Activated T-cell treated with anti-CD3 and anti-CD28 coated beads for 4 hours (primary cell): ENCODE data around the gene HSD11B1.

ENCODE experiments used
- DNase-seq: peaks from one replicate; pipeline ENCODE4 v3.0.0-alpha.2; 2020

Gene HSD11B1

DNA sequence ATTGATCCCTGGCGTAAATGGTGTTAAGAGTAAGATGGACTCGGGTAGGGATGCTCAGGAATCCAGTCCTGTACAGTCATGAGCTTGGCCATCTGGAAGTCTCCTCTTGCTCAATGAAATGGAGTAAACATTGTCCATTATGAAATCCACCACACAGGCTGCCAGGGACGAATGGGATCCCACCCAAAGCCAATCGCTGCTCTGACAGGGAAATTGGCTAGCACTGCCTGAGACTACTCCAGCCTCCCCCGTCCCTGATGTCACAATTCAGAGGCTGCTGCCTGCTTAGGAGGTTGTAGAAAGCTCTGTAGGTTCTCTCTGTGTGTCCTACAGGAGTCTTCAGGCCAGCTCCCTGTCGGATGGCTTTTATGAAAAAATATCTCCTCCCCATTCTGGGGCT is at the start of gene HSD11B1:
Gene HSD11B1 (plus strand): TSS at position 263 of the 400 bp plus-strand sequence. CDS start 97 bp downstream, at position 360.
- no peak for DNase-seq

DNA sequence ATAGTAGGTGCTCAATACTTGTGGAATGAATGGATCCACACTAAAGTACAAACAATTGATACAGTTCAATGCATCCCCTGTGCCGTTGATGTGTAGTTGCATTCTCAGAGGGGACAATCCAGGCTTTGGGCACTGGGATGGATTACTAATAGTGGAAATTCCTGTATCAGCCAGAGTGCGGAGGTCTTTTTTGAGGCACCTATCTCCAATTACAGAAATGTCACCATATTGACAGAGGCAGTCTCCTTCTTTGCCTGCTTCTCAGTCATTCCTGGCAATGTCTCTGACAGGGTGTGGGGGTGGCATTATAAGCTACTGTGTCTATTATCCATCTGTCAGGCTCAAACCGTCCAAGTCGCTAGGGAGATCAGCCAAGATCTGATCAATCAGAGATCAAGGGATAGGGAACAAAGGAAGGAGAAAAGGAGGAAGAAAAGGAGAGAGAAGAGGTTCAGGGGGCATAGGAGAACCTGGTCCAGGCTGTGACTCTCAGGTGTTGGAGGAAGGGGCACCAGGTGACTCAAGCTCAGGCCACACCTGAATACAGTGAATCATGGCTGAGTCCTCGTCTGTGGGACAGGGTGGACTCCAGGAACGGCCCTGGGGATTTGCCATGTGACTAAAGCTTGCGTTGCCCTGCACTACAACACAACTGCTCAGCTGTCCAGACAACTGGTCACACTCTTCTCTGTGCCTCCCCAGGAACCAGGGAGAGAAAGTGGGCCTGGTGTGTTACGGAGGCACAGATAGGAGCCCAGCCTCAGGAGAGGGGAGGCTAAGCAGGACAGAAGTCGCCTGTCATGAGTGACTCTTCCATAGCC is 49.0 kb upstream of the HSD11B1 start:
- no peak for DNase-seq

DNA sequence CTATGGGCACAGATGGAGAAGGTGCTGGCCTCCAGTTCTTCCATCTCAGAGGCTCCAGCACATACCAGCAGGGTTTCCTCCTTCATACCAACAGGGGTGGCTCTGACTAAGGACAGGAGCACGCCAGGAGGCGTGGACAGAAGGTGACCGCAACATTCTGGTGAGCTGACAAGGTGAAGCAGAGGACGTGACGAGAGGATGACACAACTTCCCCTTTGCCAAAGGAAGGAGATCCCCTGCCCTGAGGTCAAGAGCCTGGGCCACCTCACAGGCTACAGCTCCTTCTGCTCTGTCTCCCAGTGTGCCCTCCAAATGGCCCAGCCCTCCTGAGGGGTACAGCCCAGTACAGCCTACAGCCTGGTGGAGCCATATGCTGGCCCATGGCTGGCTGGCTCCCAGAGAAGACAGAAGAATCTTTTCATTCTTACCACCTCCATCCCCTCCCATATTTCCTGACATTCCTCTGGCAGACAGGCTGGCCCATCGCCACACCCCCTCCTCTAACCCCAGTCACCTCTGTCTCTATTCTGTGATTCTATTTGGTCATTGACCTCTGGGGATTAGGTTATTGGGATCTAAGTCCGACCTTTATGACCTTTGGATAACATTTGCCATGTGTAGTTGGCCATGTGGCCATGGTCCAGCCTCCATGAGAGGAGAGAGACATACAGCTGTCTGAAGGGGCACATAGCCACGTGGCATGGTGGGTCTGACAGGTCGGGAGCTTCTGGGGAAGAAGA is 47.3 kb upstream of the HSD11B1 start:
- DNase-seq: no peak

DNA sequence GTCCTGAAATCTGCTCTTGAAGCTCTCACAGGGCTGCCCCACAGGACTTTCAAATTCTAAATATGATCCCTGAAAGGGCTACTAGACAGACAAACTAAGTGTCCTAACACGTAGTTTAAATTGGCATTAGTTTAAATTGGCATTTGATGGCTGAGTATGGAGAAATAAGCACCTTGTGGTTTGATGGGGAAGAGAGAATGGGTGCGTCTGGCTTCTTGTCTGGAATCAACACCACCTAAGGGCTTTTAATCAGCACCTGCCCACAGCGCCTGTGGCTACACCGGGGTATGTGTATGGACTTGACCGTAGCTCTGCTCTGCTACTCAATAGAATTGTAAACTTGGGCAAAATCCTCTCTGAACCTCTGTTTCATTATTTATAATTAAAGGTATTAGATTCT is 46.7 kb upstream of the HSD11B1 start:
- no peak for DNase-seq

DNA sequence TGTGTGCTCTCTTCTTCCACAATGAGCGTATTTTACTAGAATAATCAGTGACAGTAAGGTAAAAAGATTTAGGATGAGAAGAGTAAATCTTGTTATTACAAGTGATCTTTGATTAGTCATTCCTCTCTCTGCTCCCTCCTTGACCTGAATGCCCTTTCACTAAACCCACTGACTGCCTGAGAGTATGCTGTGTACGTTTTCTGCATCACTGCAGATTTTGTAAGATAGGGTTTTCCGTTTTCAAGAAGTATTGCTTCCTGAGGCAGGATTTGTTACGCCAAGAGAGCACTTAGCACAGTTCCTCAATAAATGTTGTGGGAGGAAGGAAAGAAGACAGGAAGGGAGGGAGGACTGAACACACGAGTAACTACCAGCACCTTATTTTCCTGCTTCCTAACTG is 44.7 kb upstream of the HSD11B1 start:
- DNase-seq: no peak

DNA sequence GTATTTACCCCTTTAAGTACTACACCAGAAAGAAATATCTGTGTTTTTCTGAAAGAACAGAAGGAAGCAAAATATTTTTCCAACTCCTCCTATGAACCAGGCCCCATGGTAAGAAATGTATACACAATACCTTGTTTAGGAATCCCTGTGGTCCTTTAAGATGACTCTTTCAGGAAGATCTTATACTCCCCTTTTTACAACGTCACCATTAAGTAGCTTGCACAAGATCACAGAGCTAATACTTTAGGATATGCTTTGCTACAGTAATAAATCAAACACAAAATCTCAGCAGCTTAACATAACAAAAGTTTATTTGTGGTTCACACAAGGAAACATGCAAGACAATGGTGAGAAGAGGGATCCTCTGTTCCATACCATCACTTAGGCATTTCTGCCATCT is 43.6 kb upstream of the HSD11B1 start:
- no peak for DNase-seq

DNA sequence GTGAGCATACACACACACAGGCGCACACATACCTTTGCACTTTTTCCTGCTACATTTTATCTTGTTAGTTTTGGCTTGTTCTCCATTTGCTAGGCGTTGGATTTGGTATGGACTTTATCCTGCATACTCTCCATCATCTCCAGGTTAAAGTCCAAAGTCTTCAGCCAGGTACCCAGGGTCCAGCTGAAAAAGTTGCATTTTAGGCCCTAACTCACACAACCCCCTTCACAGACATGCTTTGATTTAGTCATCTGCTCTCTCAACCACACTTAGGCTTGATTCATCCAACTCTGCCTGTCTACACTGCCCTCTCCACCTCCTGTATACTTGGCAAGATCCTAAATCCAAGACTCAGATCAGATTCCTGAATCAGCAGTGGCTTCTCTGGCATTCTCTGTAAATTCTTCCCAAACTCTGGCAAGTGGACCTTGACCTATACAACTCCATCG is 41.7 kb upstream of the HSD11B1 start:
- DNase-seq: no peak

DNA sequence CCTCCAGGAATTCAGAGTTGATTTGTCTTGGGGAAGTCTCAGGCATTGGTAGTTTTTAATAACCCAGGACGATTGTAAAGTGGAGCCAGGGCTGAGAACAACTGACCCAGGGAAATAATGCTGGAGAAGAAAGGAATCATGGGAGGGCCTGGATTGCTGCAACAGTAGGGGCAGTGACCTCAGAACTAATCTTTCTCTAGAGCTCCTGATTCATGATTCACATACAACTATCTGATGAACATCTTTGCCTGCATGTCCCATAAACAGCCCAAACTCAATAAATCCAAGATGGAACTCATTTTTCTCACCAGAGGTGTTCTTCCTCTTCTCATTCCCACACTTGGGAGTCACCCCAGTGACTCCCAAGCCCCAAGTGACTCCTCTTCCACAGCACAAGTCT is 37.5 kb upstream of the HSD11B1 start:
- DNase-seq: no peak

DNA sequence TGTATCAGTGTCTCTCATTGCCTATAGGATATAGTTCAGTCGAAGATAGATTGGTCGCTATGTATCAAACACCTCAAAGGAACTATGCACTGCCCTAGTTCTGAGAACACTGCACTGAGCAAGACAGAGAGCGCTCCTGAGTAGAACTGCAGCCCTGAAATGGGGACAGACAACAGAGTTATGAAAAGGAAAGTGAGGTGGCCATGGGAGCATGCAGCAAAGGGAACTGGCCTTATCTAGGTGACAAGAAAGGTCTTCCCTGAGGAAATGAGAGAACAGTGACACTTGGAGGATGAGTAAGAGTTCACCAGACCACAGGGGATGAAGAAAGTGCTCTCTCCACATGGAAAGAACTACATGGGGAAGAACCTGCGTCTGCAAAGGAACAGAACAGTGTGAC is 36.9 kb upstream of the HSD11B1 start:
- DNase-seq: no peak

DNA sequence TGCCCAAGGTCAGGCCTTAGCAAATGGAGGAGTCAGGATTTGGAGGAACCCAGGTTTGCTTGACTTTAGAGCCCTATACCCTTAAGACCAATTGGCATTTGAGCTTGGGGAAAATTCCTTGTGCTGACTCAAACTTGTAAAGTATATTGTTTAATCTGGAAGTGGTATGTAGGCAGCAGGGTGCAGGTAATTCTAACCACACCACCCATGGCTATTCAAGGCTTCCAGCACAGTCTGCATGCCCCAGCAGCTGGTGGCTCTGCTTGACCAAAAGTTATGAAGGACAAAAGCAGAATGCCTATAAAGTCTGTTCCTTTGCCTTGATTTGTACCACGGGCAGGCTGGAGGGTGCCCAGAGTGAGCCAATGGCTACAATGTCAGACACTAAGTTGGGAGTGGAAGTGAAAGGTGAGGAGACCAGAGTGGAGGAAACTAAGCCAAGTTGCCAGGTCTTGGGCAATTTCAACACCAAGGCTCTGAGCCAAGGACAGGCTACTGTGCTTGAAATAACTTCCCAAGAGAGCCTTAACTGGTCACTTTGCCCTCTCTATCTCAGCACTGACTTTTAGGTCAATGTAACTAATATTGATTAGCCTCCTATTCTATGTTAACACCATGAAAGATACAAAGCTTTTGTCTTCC is 34.1 kb upstream of the HSD11B1 start:
- no peak for DNase-seq

DNA sequence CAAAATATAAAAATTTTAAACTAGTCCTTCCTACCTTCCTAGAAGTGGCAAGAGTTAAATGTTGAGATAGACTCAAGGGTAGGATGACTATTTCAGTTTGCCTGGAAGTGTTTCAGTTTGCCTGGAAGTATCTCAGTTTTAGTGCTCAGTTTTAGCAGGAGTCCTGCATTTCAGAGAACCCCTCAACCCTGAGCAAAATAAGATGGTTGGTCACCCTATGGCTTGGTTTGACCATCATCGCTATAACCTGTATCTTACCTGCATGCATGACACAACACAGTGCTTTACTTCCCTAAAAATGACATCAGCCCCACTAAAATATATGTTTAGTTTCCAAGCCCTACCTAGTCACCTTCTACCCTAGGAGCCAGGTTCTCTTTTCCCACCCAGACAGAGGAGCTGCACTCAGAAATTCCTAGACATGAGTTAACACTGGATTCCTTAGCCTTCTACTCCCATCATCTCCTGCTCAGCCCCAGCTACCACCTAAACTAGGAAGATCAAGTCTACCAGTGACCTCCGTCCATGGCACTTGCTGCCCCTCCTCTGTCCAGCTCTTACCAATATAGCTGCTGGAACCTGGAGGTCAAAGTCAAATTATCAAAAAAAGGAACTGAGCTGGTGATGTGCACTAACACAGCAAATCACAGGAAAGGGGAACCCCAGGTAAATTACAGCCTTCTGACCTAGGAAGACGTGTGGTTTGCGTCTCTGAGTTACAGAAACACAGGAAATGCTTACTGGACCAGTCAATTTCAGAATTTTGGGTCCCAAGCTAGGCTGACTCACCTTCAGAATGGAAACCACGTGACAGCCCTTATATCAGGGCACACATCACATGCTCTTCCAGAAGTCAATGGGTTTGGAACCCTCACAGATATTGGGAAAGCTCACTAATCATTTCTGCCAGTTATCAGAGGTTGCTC is 31.7 kb upstream of the HSD11B1 start:
- no peak for DNase-seq

DNA sequence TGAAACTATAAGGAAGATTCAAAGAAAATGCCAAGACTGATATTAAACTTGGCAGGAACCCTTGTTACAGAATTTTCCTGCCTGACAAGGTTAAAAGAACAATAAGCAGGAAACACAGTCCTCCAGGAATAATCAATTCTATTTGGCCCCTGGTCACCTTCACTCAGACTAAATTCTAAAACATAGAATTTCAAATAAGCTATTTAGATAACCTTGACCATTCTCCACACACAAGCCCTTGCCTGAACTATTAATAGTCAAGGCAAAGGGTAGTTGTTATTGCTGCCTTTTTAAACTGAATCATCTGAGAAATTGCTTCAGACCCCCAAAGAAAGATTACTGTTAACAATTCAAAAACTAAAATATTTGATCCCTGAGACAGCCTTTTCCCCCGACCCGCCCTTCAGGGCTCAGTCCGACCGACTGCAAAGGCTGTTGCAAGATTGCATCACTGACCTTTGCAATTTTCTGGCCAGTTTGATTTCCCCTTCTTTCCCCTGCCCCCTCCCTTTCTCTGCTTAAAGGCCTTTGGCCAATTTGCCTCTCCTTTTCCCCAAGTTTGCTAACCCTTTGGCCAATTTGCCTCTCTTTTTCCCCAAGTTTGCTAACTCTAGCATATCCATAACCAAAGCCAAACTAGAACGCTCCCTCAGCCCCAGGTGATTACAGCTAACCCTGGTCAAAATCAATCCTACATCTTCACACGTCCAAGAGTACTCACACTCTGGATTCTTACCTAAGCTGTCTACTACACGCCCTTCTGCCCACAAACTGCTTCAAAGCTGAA is 30.8 kb upstream of the HSD11B1 start:
- DNase-seq: no peak

DNA sequence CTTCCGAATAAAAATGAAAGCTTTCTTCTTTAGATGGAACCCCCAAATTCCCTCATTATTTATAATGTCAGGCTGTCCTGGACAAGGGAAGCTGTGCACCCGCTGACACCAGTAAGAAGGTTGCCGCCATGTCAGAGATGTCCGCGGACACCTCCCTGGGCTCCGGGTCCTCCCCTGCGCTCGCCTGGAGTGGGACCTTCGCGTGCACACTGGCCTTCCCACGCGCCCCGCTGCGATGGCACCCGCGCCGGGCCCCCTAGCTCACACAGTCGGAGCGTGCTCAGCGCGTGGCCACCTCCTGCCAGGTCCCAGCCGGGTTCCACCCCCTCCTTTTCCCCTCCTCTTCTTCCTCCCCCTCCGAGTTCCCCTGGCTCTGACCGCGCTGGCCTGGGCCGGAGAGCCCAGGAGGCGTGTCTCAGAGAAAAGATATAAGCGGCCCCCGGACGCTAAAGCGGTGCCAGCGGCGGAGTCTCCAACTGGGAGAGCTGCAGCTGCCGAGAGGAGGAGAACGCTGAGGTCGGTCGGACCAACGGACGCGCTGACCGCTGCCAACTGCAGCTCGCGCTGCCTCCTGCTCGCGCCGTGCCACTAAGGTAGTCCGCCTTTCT is 29.6 kb upstream of the HSD11B1 start, which contains the start of gene G0S2:
Gene G0S2 (plus strand): TSS at position 456 of the 608 bp plus-strand sequence. CDS start 273 bp downstream, outside the sequence.
- no peak for DNase-seq

DNA sequence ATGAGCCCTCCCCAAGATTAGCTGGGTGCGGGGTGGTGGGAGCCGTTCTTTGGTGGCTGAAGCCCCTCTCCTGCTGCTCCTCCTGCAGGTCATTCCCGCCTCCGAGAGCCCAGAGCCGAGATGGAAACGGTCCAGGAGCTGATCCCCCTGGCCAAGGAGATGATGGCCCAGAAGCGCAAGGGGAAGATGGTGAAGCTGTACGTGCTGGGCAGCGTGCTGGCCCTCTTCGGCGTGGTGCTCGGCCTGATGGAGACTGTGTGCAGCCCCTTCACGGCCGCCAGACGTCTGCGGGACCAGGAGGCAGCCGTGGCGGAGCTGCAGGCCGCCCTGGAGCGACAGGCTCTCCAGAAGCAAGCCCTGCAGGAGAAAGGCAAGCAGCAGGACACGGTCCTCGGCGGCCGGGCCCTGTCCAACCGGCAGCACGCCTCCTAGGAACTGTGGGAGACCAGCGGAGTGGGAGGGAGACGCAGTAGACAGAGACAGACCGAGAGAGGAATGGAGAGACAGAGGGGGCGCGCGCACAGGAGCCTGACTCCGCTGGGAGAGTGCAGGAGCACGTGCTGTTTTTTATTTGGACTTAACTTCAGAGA is 29.0 kb upstream of the HSD11B1 start:
- no peak for DNase-seq

DNA sequence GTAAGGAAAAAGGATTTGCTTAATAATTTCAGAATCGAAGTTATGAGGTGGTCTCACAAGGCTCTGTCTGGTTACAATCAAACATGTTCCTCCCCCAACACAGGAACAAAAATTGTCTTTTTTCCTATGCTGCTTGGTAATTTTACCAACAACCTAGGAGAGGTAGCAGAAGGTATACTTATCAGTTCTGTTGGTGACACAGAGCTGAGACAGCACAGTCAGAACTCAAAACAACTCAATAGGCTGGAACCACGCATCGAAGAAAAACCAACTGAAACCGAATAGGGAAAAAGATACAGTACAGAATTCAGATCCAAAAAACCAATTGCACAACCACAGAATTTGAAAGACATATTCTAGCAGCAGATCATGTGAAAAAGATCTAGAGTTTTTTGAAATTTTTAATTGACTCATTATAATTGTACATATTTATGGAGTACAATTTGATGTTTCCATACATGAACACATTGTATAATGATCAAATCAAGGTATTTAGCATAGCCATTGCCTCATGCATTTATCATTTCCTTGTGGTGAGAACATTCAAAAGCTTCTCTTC is 25.6 kb upstream of the HSD11B1 start:
- DNase-seq: no peak

DNA sequence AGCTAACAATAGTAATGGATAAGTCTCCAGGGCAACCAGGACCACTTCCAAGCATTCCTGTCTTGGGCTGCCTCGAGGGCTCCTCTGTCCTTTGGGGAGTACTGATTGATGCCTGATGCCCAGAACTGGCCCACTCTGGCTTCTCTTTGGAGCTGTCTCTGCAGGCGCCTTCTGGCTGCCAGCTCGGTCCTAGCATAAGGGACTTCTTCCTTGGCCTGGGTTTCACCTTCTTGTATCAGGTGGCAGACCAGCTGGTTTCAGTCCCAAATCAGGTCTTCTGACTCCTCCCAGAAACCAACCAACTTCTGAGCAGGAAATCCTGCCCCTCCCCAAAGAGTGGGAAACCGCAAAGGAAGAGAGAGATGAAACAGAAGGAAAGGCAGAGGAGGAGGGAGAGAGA is 18.8 kb upstream of the HSD11B1 start:
- DNase-seq: no peak

DNA sequence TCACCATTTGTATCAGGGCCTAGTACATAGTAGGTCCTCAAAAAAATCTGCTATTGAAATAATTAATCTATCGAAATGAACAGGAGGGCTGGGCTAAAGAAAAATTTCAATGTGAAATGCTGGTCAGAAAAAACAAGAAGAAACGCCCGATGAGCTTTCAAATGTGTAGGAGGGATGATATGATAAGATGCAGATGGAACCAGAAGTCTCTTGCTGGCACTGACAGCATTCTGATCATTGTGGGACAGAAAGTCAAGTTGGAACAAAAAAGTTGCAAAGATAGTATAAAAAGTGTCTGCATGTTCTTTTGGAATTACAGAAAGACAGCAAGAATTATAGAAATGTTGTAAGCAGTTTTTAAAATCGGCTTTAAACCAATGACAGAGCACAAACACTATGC is 18.3 kb upstream of the HSD11B1 start:
- no peak for DNase-seq

DNA sequence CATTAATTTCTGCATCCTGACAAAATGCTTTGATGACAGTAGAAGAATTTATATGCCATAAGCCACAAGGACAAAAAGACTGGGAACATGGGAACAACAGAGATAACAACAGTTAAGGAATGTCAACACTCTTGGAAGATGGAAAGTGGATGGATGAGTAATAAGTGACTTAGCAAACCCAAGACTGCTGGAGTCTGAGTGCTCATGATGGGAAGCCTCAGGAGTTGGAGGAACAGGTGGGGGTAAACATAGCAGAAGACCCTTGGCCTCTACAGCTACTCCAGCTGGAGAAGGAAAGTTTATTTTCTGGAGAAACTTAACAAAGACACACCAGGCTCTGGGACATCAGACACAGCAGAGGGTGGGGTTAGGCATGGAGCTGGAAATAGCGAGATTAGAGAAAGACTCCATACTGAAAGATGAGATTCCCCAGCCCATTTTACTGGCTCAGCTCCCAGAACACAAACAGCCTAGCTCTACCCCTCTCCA is 15.9 kb upstream of the HSD11B1 start:
- no peak for DNase-seq

DNA sequence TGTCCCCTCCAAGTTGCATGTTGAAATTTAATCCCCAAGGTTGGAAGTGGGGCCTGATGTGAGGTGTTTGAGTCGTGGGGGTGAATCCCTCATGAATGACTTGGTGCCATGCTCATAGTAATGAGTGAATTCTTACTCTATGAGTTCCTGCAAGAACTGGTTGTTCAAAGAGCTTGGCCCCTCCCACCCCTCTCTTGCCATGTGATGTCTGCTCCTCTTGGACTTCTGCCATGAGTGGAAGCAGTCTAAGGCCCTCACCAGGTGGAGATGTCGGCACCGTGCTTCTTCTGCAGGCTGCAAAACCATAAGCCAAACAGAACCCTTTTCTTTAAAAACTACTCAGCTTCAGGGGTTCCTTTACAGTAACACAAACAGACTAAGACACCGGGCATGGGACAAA is 15.2 kb upstream of the HSD11B1 start:
- no peak for DNase-seq

DNA sequence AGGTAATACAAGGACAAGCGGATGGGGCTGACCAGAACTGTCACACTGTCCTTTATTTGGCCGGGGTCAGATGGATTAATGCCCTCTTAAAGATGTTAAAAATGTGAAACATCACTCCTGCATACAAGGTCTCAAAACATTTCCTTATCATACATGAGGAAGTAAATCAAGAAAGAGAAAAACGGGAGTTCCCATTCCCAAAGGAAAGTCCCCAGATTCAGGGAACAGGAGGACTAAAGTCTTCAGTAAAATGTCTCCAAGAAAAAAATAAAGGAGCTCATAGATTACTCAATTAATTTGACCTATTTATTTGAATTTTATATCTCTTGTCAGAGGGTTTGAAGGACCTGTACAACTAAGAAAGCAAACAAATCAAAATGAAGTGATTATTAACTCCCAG is 13.4 kb upstream of the HSD11B1 start:
- DNase-seq: no peak
